ENCODE data around the gene DMD.

DMD gene

DNA sequence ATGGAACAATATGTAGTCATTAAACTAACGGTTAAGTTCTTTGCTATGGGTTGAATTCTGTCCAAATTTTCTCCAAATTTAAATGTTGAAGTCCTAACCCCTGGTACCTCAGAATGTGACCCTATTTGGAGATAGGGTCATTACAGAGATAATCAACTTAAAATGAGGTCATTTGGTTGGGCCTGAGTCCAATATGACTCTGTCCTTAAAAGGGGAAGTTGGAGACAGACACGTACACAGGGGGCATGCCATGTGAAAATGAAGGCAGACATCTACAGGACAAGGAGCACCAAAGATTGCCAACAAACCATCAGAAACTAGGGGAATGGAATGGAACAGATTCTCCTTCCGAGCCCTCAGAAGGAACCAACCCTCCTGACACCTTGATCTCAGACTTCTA is 1647.6 kb downstream of the DMD start:
- H3K27ac ChIP-seq = no peak overlapping the region
- TF ChIP-seq, protein P1, sequence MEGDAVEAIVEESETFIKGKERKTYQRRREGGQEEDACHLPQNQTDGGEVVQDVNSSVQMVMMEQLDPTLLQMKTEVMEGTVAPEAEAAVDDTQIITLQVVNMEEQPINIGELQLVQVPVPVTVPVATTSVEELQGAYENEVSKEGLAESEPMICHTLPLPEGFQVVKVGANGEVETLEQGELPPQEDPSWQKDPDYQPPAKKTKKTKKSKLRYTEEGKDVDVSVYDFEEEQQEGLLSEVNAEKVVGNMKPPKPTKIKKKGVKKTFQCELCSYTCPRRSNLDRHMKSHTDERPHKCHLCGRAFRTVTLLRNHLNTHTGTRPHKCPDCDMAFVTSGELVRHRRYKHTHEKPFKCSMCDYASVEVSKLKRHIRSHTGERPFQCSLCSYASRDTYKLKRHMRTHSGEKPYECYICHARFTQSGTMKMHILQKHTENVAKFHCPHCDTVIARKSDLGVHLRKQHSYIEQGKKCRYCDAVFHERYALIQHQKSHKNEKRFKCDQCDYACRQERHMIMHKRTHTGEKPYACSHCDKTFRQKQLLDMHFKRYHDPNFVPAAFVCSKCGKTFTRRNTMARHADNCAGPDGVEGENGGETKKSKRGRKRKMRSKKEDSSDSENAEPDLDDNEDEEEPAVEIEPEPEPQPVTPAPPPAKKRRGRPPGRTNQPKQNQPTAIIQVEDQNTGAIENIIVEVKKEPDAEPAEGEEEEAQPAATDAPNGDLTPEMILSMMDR (conservative IDR thresholded peaks at IDR 0.05) = no peak

DNA sequence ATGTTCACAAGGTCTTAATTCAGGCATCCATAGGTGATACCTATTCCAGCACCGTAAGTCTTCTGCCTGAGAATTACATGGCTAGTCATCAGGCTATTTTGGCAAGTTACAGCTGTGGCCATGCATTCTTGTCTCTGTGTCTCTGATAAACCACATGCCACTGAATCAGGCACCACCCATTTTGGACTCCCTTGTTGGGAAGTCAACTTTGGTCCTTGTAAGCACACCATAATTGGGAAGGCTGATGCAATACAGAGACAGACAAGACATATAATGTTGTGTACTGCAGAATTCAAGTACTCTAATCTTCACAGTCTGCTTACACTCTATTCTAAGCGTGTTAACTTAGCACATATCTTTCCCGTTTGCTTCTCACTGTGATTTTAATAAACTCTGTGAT is 1655.8 kb downstream of the DMD start:
- TF ChIP-seq, protein P1 (conservative IDR thresholded peaks at IDR 0.05) = no peak
- no peak overlapping the region for H3K27ac ChIP-seq

DNA sequence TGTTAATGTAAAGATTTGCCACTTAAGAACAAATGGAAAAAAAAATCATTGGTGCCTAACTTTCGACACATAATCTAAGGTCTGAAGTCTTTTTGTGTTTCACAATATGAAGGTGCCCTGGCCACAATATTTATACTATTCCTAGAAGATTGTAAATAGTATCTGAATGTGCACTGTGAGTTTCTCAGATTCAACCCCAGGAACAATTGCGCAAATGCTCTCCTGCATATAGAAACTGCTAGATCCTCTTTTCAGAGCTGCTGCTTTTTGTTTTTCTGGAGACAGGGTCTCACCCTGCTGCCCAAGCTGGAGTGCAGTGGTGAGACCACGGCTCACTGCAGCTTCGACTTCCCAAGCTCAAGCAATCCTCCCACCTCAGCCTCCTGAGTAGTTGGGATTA is 1659.4 kb downstream of the DMD start:
- no peak overlapping the region for H3K27ac ChIP-seq
- TF ChIP-seq, protein P1 (conservative IDR thresholded peaks at IDR 0.05) = no peak

DNA sequence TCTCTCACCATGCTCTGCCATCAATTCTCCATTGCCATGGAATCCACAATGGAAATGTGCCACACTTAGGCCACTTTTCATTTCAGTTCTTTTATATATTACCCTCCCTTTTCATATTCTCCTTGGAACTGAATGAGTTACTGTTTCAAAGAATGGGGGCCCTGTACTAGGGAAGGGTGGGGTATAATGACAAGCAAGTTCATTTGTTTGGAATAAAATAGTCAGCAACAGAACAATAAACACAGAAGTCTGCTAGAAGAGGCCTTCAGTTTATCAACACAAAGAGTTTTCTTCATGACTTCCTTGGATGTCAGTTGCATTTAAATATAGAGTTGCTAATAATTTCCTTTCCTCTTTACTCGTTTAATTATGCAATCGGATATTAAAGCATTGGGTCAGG is 1661.2 kb downstream of the DMD start:
- H3K27ac ChIP-seq = no peak overlapping the region
- TF ChIP-seq, protein P1 (conservative IDR thresholded peaks at IDR 0.05) = no peak

DNA sequence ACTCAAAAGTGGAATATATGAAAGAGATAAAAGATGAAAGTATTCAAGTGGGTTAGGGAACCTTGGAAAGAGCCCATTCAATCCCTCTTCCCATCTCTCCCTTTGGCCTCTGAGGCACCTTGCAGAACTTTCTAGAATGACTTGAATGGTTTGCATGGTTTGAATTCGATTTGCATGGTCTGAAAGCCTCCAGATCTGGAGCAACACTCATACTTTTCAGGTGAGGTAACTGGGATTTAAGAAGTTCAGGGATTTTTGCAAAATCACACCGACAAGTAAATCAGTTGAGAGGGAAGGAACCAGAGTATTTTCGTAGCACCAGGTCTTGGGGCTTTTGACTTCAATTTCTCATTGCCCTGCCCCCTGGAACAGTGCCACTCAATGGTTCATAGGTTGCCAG is 1663.5 kb downstream of the DMD start:
- H3K27ac ChIP-seq = no peak overlapping the region
- TF ChIP-seq, protein P1 (conservative IDR thresholded peaks at IDR 0.05) = no peak

DNA sequence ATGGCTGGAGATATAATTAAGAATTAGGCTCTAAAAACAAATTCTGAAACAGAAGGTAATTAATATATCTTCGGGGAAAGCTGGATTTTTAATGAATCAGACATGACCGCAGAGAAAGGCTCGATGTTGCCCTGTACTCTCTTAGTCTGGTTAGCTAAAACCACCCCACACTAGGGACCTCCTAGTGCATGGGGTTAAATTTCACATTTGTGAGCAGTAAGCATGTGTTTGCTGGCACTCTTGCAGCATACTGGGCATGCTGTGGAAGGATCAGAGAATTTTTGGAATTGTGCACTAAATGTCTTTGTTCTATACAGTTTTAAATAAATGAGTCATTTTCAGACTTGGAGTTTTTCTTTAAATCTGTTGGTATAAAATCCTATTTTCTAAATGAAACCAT is 1663.9 kb downstream of the DMD start:
- H3K27ac ChIP-seq = no peak overlapping the region
- TF ChIP-seq, protein P1 (conservative IDR thresholded peaks at IDR 0.05) = no peak

DNA sequence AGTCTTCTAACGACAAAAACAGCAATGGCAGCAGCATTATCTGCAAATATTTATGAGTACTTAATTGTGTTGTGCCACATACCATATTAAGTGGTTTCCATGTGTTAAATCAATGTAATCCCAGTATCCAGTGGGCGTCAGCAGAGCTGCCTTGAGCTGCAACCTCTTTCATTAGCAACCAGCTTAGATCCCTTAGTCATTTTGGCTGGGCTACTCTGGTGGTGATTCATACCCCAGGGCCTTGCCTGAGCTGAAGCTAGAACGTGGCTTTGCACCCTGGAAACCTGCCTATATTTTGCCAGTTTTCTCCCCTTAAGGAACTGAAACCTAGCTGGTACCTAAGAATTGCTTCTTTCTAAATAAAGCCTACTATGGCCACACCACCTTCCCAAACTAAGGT is 1665.2 kb downstream of the DMD start:
- no peak overlapping the region for H3K27ac ChIP-seq
- TF ChIP-seq, protein P1 (conservative IDR thresholded peaks at IDR 0.05) = no peak

DNA sequence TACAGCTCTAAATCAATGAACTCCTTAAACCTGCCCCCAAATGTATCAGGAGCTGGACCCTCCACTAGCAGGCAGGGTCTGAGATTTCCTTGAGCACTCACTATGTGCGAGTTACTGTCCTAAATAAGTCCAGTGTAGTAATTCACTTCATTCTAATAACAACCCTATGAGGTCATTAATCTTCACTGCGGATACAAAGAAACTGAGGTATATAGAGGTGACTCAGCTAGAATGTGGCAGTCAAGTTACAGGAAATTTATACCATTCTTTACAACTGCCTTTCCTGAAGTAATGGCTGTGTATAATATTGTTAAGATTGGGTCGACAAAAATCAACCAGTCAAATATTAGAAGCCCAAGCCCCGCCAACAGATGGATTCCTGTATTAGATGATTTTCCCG is 1665.6 kb downstream of the DMD start:
- H3K27ac ChIP-seq = no peak overlapping the region
- TF ChIP-seq, protein P1 (conservative IDR thresholded peaks at IDR 0.05) = no peak

Data from VCaP (cell line).